Tibial artery (tissue), 4 donors: ENCODE results near the gene CLEC4F.

Experiments used
- DNase-seq, 2 donors: peaks; one replicate each; pipeline ENCODE4 v3.0.0-alpha.2; 2019
- H3K27ac ChIP-seq, 2 donors: fragments of 200-600 bp; sonication (generic) in 1 of 2; 1 replicate in 1 of 2; 2 replicates in 1 of 2; pipeline ENCODE4 v1.5.1; 2018 to 2019; ENCODE audit warnings: mild to moderate bottlenecking in 1 of 2
- H3K27me3 ChIP-seq, 2 donors: fragments of 200-600 bp; sonication (generic) in 1 of 2; one replicate each; pipeline versions ENCODE4 v1.5.1 to v1.6.0; 2016 to 2019
- H3K36me3 ChIP-seq, 3 donors: fragments of 200-600 bp; sonication (generic) in 2 of 3; one replicate each; pipeline ENCODE4 v1.5.1; 2016 to 2019; ENCODE audit warnings: mild to moderate bottlenecking in 2 of 3
- H3K4me1 ChIP-seq, 4 donors: fragments of 200-600 bp; sonication (generic) in 2 of 4; 1 replicate in 3 of 4; 2 replicates in 1 of 4; pipeline ENCODE4 v1.5.1; 2016 to 2019
- H3K4me3 ChIP-seq, 2 donors: fragments of 200-600 bp; sonication (generic) in 1 of 2; 1 replicate in 1 of 2; 2 replicates in 1 of 2; pipeline ENCODE4 v1.5.1; 2018 to 2019; ENCODE audit warnings: mild to moderate bottlenecking in 2 of 2
- H3K9me3 ChIP-seq, 3 donors: fragments of 200-600 bp; sonication (generic) in 1 of 3; one replicate each; pipeline ENCODE4 v1.5.1; 2016 to 2019
- CTCF ChIP-seq, 2 experiments: fragments of 200-600 bp in 1 of 2; fragments of 450-650 bp in 1 of 2; IDR thresholded peaks; one replicate each; pipeline ENCODE4 v1.5.1; 2017 to 2019; ENCODE audit warnings: antibody characterized with exemption in 2 of 2, mild to moderate bottlenecking in 1 of 2, moderate library complexity in 1 of 2
- intact Hi-C: fragments of 100-400 bp; cut with DNase I; formaldehyde crosslinking; loops from one replicate; pipeline ENCODE4 v1.15.0; 2023; ENCODE audit warnings: low total_unique reads

Gene CLEC4F

GRCh38 chr2:70772486-70773155, 47.8 kb downstream of the CLEC4F start:
- H3K4me1 ChIP-seq, result peaks cover 0 to 6% (median 5%) of the 10 kb centered on the region in 4 donors
- DNase-seq, result no peak
- intact Hi-C loops, result no loop called here
- TF ChIP-seq CTCF (IDR thresholded peaks at IDR 0.05), result no peak
- no peaks in the 10 kb centered on the region for H3K36me3 ChIP-seq
- H3K4me3 ChIP-seq, result no peak overlapping the region
- H3K27me3 ChIP-seq, result peaks cover 0 to 42% of the 10 kb centered on the region in 2 donors
- no peaks in the 10 kb centered on the region for H3K9me3 ChIP-seq
- H3K27ac ChIP-seq, result no peak overlapping the region

GRCh38 chr2:70771446-70771845, 49.0 kb downstream of the CLEC4F start:
- no peak overlapping the region for H3K27ac ChIP-seq
- H3K4me3 ChIP-seq, result no peak overlapping the region
- H3K4me1 ChIP-seq, result peaks cover 0 to 18% (median 14%) of the 10 kb centered on the region in 4 donors
- no peak for DNase-seq
- H3K9me3 ChIP-seq, result no peaks in the 10 kb centered on the region
- peaks cover 0 to 54% of the 10 kb centered on the region in 2 donors for H3K27me3 ChIP-seq
- intact Hi-C loops, result no loop called here
- no peaks in the 10 kb centered on the region for H3K36me3 ChIP-seq
- no peak for TF ChIP-seq CTCF (IDR thresholded peaks at IDR 0.05)

- no peaks in the 10 kb centered on the region for H3K9me3 ChIP-seq
- H3K36me3 ChIP-seq, result no peaks in the 10 kb centered on the region
- no peak for DNase-seq
- peaks cover 0 to 54% of the 10 kb centered on the region in 2 donors for H3K27me3 ChIP-seq
- no peak overlapping the region for H3K4me3 ChIP-seq
- H3K27ac ChIP-seq, result no peak overlapping the region
- TF ChIP-seq CTCF (IDR thresholded peaks at IDR 0.05), result no peak
- intact Hi-C loops, result no loop called here
- peaks cover 0 to 18% (median 14%) of the 10 kb centered on the region in 4 donors for H3K4me1 ChIP-seq
Observed at GRCh38 chr2:70769450-70769849, 50.9 kb downstream of the CLEC4F start.

GRCh38 chr2:70768590-70769085, 51.8 kb downstream of the CLEC4F start:
- no peaks in the 10 kb centered on the region for H3K9me3 ChIP-seq
- H3K36me3 ChIP-seq, result no peaks in the 10 kb centered on the region
- DNase-seq, result no peak
- peaks cover 0 to 53% of the 10 kb centered on the region in 2 donors for H3K27me3 ChIP-seq
- TF ChIP-seq CTCF (IDR thresholded peaks at IDR 0.05), result no peak
- no peak overlapping the region for H3K27ac ChIP-seq
- peaks cover 0 to 18% (median 14%) of the 10 kb centered on the region in 4 donors for H3K4me1 ChIP-seq
- intact Hi-C loops, result no loop called here
- H3K4me3 ChIP-seq, result no peak overlapping the region

- Histone ChIP-seq H3K36me3 (no peaks in the 10 kb centered on the region), H3K4me3 (peak within 1 kb of the TSS; percentile 30 to 42), H3K27ac (no peak within 1 kb of the TSS), H3K4me1 (peaks cover 0 to 18% (median 14%) of the 10 kb centered on the region in 4 donors), H3K27me3 (peaks cover 0 to 53% of the 10 kb centered on the region in 2 donors), H3K9me3 (no peaks in the 10 kb centered on the region)
- intact Hi-C loops, result no loop called here
- TF ChIP-seq CTCF (IDR thresholded peaks at IDR 0.05), result no peak
- DNase-seq, result no peak
Observed at GRCh38 chr2:70767699-70768589, 52.5 kb downstream of the CLEC4F start, which contains the start of gene ADD2. TSS of gene ADD2 (minus strand) at chr2:70768200. CDS start at chr2:70706408, 61,792 bp downstream.
